Measurements from ENCODE around the gene TSPAN15.

GRCh38 chr10:69435966-69436520 is 15.2 kb upstream of the TSPAN15 start:
- TF ChIP-seq CTCF (IDR thresholded peaks at IDR 0.05) = no peak
- TF ChIP-seq POLR2A (IDR thresholded peaks at IDR 0.05) = no peak

Data from testis (tissue), 2 donors.